GM21528 (cell line): Measurements from ENCODE around the gene RHOT1.
A peak's percentile ranks its signal among the peaks of the same experiment; 100 is the strongest.
"Not testable (repeated sequence)": the region's sequence is repeated elsewhere in the genome, so short reads cannot be mapped to it uniquely, and the experiment has no call there.

Source experiments
- ATAC-seq: cut with Tn5 transposase; IDR thresholded peaks from one replicate; pipeline ENCODE4 v1.9.1; 2021; ENCODE audit warnings: mild to moderate bottlenecking, moderate library complexity; ENCODE audit not compliant: unreplicated experiment, low FRiP score

RHOT1 gene

GRCh38 chr17:32123782-32124181 is 18.5 kb upstream of the RHOT1 start:
- ATAC-seq: no peak

- ATAC-seq: no peak
Measured at GRCh38 chr17:32124985-32125847, 17.1 kb upstream of the RHOT1 start.

GRCh38 chr17:32125848-32126153 is 16.5 kb upstream of the RHOT1 start:
- ATAC-seq: no peak

- no peak for ATAC-seq
Measured at GRCh38 chr17:32126325-32126724, 16.0 kb upstream of the RHOT1 start.

GRCh38 chr17:32126746-32127145 is 15.6 kb upstream of the RHOT1 start:
- no peak for ATAC-seq

- peak; percentile 87 for ATAC-seq
Measured at GRCh38 chr17:32127158-32127897, 15.0 kb upstream of the RHOT1 start.

- not testable (repeated sequence) for ATAC-seq
Measured at GRCh38 chr17:32128470-32128869, 13.8 kb upstream of the RHOT1 start.

GRCh38 chr17:32135497-32136117 is 6.7 kb upstream of the RHOT1 start:
- ATAC-seq: not testable (repeated sequence)

- no peak for ATAC-seq
Measured at GRCh38 chr17:32136856-32137255, 5.4 kb upstream of the RHOT1 start.

- ATAC-seq: not testable (repeated sequence)
Measured at GRCh38 chr17:32139504-32139903, 2.8 kb upstream of the RHOT1 start.

- no peak for ATAC-seq
Measured at GRCh38 chr17:32141258-32141657, 1.0 kb upstream of the RHOT1 start.

- ATAC-seq: no peak
Measured at GRCh38 chr17:32141679-32142037, 644 bp upstream of the RHOT1 start.

GRCh38 chr17:32142857-32143526 is 690 bp downstream of the RHOT1 start:
- peak; percentile 6 for ATAC-seq

- ATAC-seq: no peak
Measured at GRCh38 chr17:32143527-32143870, 1.2 kb downstream of the RHOT1 start.

GRCh38 chr17:32144442-32144841 is 2.1 kb downstream of the RHOT1 start:
- not testable (repeated sequence) for ATAC-seq

- ATAC-seq: no peak
Measured at GRCh38 chr17:32148351-32148750, 6.0 kb downstream of the RHOT1 start.

GRCh38 chr17:32150358-32150757 is 8.1 kb downstream of the RHOT1 start:
- no peak for ATAC-seq

GRCh38 chr17:32152130-32152529 is 9.8 kb downstream of the RHOT1 start:
- ATAC-seq: no peak

- no peak for ATAC-seq
Measured at GRCh38 chr17:32155896-32156295, 13.6 kb downstream of the RHOT1 start.

- ATAC-seq: no peak
Measured at GRCh38 chr17:32156656-32157055, 14.4 kb downstream of the RHOT1 start.

- ATAC-seq: no peak
Measured at GRCh38 chr17:32157225-32157624, 14.9 kb downstream of the RHOT1 start.
